Retinal pigment epithelial cell (primary cell): ENCODE data around the gene ANKS3.
"Not testable (repeated sequence)": the region's sequence is repeated elsewhere in the genome, so short reads cannot be mapped to it uniquely, and the experiment has no call there.

Source experiments
- DNase-seq: peaks from one replicate; pipeline ENCODE4 v3.0.0-alpha.2; 2010; ENCODE audit warnings: low read depth
- H3K4me3 ChIP-seq: 2 replicates; pipeline ENCODE4 v1.5.1; 2011; ENCODE audit warnings: mild to moderate bottlenecking, low read length, control low read depth, moderate library complexity
- CTCF ChIP-seq: conservative IDR thresholded peaks from 2 replicates; pipeline ENCODE4 v1.5.1; 2011; ENCODE audit warnings: low read depth, low read length, control low read depth, inconsistent platforms

ANKS3 gene

GRCh38 chr16:4747906-4748681, 14.0 kb upstream of the ANKS3 start:
- no peak for DNase-seq
- H3K4me3 ChIP-seq: no peak overlapping the region
- no peak for TF ChIP-seq CTCF

- TF ChIP-seq CTCF: no peak
- no peak overlapping the region for H3K4me3 ChIP-seq
- DNase-seq: no peak
Observed at GRCh38 chr16:4746991-4747574, 13.0 kb upstream of the ANKS3 start.

- DNase-seq: no peak
- TF ChIP-seq CTCF: no peak
- H3K4me3 ChIP-seq: no peak overlapping the region
Observed at GRCh38 chr16:4746215-4746614, 12.1 kb upstream of the ANKS3 start.

- no peak overlapping the region for H3K4me3 ChIP-seq
- DNase-seq: no peak
- no peak for TF ChIP-seq CTCF
Observed at GRCh38 chr16:4745274-4745569, 11.2 kb upstream of the ANKS3 start.

- no peak overlapping the region for H3K4me3 ChIP-seq
- TF ChIP-seq CTCF: no peak
- DNase-seq: no peak
Observed at GRCh38 chr16:4744555-4745273, 10.6 kb upstream of the ANKS3 start.

- H3K4me3 ChIP-seq: no peak overlapping the region
- DNase-seq: no peak
- no peak for TF ChIP-seq CTCF
Observed at GRCh38 chr16:4743226-4743878, 9.3 kb upstream of the ANKS3 start.

- DNase-seq, H3K4me3 ChIP-seq: not testable (repeated sequence)
Observed at GRCh38 chr16:4738370-4738769, 4.3 kb upstream of the ANKS3 start.
